Measurements from ENCODE around the gene BDKRB1.

- TF ChIP-seq CTCF (IDR thresholded peaks at IDR 0.05): no peak
- no peak for TF ChIP-seq EZH2 (IDR thresholded peaks at IDR 0.05)
- no peak for TF ChIP-seq EZH2phosphoT487 (IDR thresholded peaks at IDR 0.05)
Observed at GRCh38 chr14:96216627-96217026, 39.4 kb upstream of the BDKRB1 start.
